Activated T-cell treated with anti-CD3 and anti-CD28 coated beads for 1 hour (primary cell): ENCODE data around the gene CAP2.

Source experiments
- DNase-seq: peaks from one replicate; pipeline ENCODE4 v3.0.0-alpha.2; 2020; ENCODE audit warnings: low read depth

Gene CAP2

DNA sequence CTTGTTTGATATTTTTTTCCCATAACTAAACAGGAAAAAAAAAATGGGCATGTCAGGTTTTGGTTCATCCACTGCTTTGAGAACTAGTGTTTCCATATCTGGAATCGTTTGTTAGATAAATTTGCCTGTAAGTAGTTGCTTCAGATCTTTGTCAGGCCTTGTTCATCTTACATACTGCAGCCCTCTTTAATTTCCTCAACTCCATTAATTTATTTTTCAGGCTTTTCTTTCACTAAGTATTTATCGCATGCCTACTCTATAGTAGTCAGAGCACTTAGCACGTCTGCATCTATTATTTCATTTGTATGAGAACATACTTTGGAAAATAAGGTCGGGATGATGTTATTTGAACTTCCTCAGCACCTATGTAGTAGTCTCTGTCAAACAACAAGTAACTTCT lies 80.9 kb downstream of the CAP2 start:
- no peak for DNase-seq

DNA sequence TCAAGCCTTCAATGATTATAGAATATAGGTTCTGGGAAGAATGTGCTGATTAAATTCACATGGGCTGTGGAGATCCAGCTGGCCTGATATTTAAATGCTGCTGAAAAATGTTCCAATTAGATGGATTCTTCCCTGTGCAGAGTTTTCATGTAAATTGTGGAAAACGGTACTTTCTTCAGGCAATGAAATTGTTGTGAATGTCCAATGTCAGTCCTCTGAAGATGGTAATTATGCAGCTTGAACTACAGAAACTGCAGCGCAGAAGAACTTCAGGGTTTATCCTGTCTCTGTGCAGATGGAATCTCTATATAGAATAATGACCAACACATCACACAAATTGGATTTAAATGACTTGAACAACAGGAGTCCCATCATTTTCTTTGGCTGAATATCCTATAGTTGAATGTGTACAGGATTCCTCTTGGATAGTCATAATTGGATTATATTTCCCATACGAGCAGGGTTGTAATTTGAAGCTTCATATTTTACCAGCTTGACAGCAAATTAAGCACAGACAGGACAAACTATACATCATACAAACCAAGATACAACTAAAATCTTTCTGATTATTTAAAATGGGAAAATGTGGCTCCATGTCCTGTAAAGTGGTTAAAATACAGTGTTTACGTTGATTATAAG lies 82.3 kb downstream of the CAP2 start:
- DNase-seq: no peak

DNA sequence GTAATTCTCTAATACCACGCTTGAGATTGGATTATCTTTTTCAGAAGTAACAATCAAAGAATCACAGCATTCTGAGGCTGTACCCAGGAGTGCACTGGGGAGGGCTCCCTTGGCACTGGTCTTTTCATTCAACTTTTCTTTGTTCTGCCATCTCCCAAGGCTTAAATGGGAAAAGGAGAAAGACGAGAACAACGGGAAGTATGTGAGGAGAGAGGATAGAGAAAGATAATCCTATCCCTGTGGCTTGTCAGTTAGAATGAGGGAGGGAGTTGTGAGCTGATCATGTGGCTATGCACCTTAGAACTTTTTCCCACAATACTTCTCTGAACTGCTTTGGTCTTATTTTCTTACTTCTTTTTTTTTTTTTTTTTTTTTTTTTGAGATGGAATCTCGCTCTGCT lies 83.1 kb downstream of the CAP2 start:
- DNase-seq: no peak

DNA sequence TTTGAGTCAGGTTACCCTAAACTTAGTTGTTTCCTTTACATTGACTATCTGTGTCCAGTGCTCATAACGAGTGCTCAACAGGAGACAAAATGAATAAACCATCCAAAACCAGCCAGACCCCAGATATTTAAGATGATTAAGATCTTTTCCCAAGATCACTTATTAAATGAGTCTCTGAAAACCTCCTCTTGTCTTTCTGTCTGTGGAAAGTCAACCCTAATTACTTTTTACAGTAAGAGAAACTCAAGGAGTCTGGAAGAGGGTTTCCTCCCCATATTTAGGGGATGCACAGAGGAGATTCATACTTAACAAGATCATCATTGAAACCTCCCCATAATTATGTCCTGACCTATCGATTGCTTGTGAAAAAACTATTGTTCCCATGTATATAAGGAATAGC lies 84.0 kb downstream of the CAP2 start:
- DNase-seq: no peak

DNA sequence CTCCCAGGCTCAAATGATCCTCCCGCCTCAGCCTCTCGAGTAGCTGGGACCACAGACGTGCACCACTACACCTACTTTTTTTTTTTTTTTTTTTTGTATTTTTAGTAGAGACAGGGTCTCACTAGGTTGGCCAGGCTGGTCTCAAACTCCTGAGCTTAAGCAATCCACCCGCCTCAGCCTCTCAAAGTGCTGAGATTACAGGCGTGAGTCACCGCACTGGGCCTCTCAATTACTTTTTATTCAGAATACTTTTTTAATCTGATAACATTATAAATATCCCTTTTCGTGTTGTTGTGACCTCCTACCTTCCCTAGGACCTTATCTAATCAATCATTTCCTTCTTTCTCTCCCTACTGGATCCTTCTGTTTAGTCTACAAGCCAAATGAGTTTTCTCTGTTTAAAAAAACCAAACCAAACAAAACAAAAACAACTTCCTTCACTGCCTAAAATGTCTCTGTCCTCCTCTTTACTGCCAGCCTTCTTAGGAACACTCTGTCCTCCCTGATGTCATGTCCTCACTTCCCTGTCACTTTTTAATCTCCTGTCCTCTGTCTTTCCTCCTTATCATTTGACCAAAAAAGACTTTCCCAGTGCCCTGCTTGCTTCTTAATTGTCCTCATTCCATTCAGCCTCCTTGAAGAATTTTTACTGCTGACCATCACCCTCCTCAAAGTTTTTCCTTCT lies 85.0 kb downstream of the CAP2 start:
- no peak for DNase-seq

DNA sequence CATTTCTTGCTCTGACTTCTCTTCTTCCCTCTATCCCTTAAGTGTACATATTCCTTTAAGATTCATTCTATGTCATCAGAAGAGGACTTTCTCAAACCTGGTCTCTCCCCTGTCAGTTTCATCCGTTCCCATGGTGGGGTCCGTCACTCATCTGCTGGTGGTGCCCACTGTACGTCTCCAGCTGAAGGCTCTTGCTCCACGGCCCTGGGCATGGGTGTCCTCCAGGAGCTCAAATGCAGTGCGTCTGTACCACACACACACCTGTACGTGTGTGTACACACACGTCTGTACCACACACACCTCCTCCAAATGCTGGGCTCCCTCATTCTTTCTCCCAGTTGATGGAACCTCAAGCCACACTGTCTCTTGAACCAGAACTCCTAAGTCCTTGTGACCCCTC lies 85.6 kb downstream of the CAP2 start:
- DNase-seq: no peak

DNA sequence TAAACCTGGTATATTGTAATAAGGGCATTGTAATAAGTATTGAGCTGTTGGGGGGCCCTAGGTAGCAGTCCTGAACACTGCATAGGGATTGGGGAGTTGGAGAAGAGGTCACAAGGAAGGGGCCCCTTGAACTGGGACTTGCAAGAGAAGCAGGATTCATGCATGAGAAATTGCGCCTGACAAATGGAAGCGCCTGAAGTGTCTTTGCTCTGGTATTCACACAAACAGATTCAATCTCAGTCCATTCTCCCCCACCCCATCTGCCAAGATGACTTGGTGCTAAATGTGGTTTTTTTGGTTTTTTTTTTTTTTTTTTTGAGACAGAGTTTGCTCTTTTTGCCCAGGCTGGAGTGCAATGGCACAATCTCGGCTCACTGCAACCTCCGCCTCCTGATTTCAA lies 87.1 kb downstream of the CAP2 start:
- no peak for DNase-seq

DNA sequence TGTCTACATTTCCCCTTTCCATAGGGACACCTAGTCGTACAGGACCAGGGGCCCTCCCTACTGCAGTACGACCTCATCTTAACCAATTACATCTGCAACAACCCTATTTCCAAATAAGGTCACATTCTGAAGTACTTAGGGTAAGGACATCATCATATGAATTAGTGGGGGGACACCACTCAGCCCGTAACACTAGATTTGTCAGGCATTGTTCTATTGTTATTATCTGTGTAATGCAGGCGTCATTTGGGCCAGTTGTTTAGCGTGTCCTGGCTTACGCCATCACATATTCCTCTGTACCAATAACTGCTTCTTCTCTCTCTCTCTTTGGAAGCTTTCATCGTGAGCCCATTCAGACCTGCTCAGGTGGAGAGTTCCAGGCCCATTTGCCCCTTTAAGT lies 89.3 kb downstream of the CAP2 start:
- no peak for DNase-seq

DNA sequence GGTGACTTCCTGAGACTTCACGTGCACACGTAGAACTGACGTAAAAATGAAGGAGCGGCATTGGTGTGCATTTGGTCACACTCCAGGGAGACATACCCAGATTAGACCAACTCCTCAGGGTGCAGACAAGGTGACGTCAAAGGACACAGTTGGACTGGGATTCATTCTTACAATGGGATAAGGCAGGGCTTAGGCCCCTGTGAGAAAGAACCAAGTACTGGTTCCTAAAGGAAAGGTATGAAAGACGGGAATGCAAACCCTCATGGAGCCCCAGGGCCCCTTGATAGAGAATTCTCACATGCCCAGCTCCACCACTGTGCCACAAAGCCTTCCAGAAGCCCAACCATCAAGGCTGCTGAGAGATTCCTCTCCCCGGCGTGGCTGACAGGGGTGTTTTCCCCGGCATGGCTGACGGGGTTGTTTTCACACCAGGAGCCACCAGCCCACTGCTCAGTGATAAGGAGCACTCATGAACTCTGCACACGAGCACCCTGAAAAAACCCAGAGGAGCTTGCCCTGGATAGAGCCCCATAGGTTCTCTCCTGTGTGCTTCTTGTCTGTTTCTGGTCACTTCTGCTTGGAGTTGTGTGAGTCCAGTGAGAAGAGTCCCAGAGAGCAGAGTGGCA lies 90.1 kb downstream of the CAP2 start:
- no peak for DNase-seq

DNA sequence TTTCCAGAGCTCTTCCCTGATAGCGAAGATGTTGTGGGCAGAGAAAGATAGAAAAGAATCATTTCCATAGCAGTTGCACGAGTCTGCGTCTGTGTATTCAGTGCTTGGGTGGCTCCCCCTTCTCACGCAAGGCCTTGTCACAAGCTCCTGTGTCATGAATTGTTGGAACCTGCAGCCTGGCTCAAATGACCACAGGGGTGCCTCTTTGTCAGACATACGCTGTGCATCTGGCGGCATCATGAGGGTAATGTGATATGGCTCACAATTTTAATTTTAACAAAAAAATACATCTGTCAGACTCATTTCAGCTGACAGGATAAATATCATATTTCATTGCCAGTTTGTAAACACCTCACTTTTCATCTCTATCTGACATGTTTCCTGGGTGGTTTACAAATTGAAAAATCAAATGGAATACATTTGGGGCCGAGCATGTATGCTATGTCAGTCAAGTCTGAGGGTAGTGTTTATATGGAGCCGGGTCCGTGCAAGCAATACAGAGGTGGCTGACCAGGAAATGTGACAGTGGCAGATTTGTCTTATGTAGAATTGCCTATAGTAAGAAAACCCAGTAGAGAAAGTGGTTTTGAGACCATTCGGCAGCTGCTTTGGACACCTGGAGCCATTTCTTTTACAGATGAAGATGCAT lies 90.9 kb downstream of the CAP2 start:
- no peak for DNase-seq

DNA sequence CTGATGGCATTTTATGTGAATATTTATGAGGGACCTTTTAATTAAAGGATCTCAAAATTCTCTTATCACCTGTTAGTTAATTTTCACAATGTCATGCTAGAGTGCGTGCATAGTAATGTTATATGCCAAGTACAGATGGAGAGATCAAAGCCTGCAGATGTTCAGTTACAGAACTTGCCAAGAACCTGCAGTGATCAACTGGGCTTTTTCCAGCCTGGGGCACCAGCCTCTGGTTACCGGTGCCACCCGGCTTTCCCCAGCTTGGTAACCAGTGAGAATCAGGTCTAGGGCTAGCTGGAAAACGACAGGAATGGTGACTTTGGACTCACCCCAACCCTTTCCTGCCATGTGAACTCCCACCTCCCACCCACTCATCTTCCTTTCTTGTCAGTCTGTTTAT lies 91.8 kb downstream of the CAP2 start:
- no peak for DNase-seq

DNA sequence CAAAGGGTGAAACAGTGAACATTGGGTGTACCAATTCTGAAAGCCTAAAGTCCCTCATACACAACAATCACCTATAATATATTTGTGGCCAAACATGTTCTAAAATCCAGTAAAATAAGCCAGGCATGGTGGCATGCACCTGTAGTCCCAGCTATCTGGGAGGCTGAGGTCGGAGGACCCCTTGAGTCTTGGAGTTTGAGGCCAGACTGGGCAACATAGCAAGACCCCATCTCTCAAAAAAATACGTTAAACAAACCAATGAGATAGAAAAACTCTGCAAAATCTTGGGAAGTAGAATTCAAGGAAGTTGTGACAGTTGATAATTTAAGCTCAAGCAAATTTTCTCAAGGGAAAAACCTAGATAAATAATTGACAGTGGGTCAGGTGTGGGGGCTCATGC lies 92.6 kb downstream of the CAP2 start:
- DNase-seq: no peak

DNA sequence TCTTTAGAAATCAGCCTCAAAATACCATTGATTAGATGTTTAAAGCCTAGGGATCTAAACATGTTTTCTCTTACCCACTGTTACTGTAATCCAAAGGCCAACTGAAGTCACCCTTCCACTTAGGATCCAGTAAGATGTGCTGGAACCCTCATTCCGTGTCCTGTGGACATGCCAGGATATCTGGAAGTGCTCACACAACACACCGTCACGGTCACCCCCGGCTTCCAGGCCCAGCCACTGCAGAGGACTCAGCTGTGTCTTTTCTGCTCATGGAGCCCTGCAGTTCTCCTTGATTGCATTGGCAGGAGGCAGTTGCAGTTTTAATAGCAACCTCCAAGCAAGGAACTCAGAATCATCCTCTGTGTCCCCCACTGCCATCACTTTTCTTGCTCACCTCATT lies 93.3 kb downstream of the CAP2 start:
- no peak for DNase-seq

DNA sequence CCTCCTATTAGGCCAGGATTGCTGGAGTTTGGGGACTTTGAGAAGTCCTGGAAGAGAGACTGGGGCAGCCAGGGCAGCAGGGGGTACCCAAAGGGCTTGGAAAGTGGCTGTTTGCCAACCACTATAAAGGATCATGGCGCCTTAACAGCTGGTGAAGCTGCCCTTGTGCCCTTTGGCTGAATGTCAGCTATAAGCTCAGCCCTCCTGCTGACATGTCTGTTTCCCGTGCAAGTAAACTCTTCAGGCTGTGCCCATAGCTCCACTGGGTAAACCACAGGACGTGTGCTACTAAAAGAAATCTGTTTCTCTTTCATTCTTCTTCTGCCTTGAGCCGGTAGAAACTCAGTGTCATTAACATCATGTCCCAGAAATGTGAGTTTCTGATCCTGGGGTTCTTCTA lies 97.3 kb downstream of the CAP2 start:
- no peak for DNase-seq

DNA sequence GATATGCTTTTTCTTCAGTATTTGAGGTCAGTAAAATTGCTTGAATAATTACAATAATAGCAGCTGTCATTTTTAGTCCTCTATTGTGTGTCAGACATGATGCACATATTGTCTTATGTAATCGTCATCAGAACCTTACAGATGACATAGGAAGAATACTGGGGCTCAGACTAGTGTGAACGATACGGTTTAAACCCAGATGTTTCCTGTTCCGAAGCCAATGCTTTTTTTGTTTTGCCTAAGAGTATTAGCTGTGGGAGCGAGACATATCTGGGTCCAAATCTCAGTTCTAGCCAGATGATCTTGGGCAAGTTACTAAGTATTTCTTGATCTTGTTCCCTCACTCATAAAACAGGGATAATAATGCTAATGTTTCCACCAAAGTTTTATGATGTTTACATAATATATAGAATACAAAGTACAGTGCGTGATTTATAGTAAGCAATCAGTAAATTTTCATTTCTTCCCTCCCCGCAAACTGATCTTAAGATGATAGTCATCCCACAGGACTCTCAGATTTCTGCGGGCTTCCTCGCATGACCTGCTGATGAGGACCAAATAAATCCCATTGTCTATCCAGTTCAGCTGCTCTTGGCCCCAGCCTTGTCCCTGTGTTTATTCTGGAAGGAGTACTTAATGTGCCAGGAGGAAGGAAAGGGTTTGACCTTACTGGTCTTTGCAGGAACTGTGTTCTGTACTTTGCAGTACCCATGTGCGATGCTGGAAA lies 98.2 kb downstream of the CAP2 start:
- DNase-seq: no peak

DNA sequence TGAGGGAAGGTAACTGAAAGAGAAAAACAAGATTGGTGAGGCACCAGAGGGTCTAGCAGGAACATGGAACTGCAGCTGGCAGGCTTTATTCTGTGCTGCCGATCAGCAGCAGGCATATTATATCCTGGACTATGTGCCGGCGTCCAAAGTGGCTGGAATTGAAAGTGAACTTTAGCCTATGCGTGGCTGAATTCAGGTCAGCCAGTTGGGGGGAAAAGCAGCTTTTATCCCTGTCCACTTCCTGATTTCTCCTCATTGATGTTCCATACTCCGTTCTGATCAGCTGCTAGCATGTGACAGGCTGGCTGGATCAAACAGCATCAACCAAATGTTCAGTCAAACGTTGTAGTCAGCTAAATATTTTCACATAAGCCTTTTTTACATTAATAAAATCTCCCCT lies 99.0 kb downstream of the CAP2 start:
- DNase-seq: no peak

DNA sequence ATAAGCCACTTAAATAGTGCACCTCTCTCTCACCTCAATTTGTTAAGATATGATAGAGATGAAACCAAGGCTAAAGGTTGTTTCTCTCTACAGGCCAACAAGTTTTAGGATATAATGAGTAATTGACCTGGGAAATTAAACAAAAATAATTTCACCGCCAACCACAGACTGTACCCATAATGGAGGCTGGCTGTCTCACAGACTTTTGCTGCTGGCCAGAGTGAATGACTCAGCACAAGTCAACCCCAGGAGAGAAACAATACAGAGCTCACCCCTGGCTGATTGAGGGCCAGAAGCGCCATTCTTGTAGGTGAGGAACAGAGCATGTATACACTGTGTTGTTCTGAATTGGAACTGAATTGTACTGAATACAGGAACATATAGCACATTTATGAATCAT lies 99.9 kb downstream of the CAP2 start:
- no peak for DNase-seq

DNA sequence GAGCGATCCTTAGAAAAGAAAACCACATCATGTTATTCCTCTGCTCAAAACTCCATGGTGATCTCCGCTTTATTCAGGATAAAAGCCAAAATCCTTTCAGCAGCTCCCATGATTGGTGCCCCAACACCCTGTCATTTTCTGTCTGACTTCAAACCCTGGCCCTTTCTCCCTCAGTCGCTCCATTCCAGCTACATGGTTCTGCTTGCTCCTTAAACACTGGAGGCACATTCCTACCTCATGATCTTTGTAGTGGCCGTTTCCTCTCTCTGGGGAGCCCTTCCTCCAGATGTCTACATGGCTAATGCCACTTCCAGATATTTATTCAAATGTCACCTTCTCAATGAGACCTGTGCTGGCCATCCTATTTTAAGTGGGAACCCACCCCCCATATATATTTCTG lies 100.8 kb downstream of the CAP2 start:
- no peak for DNase-seq

DNA sequence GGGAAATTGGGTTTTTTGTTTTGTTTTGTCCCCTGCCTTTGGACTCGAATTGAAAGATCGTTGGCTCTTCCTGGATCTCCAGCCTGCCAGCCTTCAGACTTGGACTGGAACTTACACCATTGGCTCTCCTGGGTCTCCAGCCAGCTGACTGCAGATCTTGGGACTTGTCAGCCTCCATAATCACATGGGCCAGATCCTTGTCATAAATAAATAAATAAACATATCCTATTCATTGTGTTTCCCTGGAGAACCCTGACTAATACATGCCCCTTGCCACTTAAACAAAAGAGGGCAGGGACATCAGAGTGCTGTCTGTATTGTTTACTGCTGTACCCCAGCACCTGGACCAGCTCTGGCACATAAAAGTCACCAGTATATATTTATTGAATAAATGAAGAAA lies 101.5 kb downstream of the CAP2 start:
- DNase-seq: no peak

DNA sequence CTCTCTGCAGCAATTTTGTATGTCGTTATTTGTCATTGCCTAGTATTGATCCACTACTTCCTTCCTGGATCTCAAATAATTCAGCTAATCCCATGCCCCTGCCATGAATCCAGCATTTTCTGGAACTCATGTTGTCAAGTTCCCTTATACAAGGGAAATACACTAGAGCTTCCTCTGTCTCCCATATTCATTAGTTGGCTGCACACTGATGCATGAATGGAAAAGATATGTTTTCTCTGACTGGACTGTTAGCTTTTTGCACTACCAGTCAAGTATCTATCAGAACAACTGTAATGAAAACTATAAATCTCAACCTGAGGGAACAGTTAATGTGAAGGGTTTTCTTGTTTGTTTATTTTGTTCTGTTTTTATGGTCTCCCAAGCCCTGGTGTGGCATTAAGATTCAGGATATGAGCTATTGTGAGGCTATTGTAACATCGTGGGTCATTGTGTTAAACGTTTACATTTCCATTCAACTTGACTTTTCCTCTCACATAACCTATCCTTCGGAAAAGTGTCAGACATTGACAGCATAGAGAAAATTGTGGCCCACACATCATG lies 104.2 kb downstream of the CAP2 start:
- no peak for DNase-seq

DNA sequence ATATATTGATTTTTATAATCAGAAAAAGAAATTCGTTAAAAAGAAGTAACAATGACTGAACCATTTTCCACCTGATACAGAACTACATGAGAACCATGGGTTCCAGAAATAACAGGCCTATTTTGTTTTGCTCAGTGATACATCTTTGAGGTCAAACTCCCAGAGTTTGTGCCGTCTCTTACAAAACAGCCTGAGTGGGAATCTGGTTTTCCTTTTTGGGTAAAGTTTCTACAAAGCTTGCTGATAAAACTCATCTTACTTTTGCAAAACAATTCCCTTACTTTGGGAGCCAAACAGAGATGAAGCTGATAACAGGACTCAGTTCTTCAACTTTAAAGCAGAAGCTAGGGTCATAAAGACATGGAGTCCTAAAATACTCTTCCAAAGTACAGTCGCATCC lies 108.0 kb downstream of the CAP2 start:
- no peak for DNase-seq

DNA sequence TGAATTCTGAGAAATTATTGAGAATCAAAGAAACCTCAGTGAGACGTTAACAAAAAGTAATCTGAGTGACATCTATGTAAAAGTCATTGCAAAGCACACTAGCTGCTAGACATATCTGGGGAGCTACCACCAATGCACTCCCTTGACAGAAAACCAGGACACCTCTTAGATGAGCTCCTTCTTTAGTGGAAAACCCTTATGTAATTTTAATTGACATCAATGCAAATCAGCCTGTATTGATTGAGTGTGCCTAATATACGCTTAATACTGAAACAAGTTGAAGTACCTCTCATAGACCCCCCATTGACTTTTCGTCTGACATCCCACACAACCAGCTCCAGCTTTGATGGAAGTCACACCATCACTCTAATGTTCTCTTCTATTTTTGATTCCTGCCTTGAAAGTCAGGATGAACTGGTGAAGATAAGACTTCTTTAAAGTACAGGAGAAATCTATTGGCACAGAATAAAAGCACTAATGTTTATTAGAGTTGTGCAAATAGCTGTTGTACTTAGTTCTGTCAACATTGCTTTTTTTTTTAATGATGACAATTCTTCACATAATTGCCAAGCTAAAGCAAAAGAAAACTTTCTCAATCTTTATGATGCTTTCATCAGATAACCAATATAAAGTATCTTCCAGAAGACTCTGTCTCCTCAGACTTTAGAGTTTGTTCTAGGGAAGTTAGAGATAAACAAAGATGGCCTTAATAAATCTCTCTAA lies 108.7 kb downstream of the CAP2 start:
- DNase-seq: no peak
